HG03039 (cell line): ENCODE results near the gene PKIB.
"Not testable (repeated sequence)": the region's sequence is repeated elsewhere in the genome, so short reads cannot be mapped to it uniquely, and the experiment has no call there.

Experiments
- ATAC-seq: cut with Tn5 transposase; IDR thresholded peaks from one replicate; pipeline ENCODE4 v1.9.1; 2021; ENCODE audit warnings: mild to moderate bottlenecking, moderate library complexity; ENCODE audit not compliant: unreplicated experiment

Gene PKIB

DNA sequence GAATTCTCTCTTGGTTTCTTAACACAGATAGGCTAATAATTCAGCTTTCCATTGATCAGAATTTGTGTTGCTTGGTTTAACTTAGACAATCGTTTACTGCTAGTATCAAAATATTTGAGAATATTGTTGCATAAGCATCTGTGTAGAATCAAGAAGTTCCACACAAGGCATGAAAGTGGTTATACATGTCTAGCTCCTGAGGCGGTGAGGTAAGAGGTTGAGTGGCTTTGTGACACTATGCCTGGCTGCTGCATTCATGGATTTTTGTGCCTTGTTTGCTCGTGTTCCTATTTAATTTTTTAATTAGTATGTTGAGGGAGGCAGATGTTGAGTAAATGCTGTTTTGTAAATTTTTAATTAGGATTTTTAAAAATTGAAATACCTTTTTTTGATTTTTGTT, 10.2 kb downstream of the PKIB start:
- no peak for ATAC-seq

DNA sequence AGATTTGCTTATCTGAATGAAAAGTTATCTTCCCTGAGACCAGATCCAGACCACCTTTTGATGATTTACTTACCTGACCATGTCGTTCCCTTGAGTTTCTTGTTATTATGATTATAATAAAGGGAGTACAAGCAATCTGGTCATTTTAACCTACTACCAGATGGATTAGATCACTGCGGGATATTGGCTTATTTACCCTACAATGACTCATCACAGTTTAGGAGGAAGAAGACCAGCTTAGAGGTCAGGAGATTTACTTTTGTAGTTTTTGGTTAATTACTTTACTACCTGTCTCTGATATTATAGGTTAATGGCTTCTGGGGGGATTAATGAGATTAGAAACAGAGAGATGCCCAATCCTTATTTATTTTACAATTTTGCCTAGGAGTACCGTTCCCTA, 10.7 kb downstream of the PKIB start:
- ATAC-seq = no peak

DNA sequence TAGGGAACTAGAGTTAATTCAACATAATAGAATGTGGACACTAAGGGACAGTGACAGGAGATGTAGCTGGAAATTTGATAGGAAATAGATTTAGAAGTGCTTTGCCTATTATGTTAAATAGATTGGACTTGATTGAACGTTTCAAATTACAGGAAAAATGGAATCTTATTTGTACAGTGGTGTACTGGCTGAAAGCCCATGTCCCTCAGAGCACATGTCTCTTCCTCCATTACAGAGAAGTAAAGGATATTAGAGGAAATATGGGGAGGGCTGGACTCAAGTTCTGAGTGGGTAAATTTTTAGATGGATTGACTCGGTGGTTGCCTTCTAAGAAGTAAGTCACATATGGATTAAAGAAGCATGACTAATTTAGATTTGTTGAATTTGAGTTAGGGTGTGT, 11.4 kb downstream of the PKIB start:
- no peak for ATAC-seq

DNA sequence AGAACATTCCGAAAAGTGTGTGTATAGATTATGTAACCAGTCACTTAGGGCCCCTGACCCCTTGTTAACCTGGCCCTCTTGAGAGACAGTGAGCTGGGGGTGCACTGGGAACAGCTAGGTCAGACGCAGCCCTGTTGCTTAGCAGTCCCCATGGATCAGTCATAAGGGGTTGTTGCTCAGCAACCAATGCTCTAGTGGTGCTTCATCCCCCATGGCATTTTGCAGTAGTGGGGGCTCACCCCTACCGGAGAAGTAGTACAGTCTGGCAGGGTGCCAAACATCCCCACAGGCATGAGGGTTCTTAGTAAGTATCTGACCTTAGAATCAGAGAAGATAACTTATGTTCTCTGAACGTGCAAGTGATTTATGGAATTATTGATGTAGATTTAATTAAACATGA, 12.3 kb downstream of the PKIB start:
- ATAC-seq = no peak

DNA sequence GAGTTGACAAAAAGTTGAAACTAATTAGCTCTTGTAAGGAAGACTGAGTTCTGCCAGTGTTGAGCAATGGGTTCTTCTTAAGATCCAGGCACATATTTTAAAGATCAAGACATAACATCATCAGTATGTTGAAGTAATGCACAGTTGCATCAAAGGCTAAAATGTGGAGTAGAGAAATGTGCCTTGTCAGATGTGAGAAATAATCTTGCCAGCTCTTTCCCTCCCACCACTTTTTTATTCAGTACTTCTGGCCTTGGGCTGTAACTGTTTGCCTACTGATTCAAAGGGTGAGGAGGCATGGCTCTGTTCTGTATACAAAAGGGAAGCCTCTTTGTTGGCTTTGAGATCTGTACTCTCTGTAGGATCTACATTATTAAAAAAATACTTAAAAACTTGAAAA, 13.1 kb downstream of the PKIB start:
- ATAC-seq = no peak

DNA sequence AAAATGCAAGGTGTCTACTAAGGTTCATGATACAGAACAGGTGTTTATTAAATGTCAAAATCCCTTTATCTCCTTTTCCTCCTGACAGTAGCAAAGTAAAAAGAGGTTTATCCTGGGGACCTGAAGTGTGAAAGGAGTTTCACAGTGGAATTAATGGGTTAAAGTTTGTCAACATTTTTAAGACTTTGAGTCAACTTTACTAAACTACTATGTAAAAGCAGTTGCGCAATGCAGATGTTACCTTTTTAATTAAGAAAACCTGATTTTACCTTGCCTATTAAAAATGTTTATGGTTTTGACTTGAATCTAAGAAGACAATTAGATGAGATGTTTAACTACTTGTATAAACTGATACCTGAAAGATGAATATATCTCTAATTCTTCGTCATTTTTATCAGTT, 14.6 kb downstream of the PKIB start:
- no peak for ATAC-seq

DNA sequence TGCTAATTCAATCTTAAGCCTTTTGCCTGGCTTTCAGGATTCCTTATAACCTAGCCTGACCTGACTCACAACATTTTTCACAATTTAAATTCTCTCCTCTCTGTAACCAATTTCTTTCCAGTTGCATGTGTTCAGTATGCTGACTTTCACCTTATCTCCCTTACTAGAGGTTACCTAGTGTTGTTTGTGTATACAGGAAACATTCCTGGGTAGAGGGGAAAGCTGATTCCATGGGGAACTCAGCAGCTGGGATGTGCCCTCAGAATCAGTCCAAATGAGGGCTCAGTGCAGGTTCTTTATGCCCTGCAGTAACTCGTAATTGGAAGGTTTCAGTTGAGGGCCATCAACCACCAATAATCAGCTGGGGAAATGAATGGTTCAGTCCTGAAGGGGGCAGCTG, 18.5 kb downstream of the PKIB start:
- no peak for ATAC-seq

DNA sequence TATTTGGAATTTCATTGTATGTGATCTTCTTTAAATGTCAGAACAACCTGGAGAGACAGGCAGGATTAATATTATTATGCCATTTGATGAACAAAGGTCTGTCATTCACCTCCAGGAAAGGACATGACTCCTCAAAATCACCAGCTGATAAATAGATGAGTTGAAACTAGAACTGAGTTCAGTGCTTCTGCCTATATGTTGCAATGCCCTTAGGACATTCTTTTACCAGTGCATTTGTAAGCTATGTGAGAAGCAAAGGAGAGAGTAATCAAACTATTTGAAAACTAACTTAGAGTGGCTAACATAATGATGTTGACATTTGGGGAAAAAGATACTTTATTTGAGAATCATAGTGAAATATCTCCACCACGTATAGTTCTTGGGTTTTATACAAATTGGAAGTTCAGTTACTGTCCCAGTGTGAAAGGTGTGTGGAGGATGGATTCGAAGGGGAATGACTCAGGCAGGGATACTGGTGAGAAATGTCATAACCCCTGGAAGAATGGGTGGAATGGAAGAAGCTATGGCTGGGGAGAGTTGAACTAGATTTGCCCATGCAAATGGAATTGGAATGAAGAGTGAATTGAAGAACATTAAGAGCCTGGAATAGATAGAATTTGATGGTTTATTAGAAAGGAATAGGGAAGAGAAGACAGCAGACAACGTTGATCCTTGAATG, 21.5 kb downstream of the PKIB start:
- ATAC-seq = no peak

DNA sequence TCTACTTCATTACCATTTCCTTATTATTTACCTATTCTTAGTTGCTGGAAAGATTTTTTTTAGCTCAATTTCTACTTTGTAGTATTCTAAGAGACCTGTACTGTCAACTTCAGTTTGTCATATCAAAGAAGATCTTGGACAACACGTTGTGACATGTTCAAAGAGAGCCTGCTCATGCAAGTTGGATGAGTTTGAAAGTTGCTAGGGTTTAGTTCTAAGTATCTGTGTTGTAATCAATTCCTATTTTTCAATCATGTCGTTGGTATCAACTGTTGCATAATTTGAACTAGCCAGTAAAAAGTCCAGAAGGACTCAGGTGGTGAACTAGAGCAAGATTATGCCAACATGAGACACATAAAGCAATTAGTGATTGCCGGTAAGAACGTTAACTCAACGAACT, 30.2 kb downstream of the PKIB start:
- no peak for ATAC-seq

DNA sequence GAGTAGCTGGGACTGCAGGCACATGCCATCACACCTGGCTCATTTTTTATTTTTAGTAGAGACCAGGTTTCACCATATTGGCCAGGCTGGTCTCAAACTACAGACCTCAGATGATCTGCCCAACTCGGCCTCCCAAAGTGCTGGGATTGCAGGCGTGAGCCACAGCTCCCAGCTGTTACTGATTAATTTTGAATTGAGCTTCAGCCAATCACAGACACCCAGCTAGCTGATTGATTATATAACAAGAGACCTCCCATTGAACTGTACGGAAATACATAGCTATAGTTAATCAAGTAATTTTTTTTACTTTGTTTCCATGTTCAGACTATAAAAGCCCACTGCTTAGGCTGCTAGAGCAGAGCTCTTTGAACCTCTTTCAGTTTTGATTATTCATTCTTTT, 31.6 kb downstream of the PKIB start:
- no peak for ATAC-seq

DNA sequence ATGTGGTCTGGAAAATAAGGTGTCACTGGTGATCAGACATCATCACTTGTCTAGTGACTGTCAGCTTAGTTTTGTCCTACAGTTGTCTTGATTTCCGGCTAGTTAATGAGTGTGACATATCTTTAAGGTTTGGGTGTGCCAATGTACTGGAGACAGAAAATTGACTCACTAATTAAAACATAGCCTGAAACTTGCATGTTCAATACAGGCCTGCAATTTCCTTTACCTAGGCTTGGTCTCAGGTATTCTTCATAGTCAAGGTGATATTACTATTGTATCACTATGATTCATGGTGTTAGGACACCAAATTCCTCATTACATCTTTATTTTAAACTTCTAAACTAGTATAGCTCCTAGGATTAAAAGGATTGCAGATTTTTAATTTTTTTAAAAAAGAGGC, 32.4 kb downstream of the PKIB start:
- not testable (repeated sequence) for ATAC-seq

DNA sequence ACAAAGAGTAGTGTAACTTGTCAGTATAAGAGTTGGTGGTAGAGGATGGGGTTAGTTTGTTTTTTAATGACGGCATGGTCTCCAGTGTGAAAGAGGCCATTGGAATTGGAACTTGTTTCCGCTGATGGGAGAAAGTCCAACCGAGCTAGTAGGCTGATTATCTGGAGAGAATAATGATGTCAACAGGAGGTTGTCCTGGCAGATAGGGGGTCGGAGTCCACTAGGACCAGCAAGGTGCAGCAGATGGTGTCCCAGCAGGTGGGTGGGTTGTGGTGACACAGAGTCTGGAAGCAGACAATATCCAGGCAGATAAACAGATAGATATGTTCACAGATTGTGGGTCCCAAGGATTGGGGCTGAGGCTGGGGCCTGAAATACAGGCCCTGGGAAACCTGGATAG, 35.1 kb downstream of the PKIB start:
- ATAC-seq = no peak

DNA sequence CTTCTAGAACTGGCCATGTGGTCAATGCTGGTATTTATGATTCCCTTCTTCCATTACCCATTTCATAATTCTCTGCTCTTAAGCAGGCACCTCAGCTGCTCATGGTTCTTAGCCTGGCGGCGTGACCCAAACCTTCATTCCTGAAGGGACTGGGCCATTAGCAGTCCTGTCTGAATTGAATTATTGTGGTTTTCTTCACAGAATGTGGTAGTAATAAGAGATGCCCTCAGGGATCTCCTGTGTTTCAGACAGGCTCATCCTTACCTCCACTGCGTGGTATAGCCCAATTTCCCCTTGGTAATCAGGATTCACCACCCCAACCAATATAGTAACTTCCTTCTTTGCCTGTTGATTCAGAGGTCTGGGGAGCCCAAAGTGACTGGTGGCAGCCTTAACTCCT, 37.6 kb downstream of the PKIB start:
- ATAC-seq = no peak

DNA sequence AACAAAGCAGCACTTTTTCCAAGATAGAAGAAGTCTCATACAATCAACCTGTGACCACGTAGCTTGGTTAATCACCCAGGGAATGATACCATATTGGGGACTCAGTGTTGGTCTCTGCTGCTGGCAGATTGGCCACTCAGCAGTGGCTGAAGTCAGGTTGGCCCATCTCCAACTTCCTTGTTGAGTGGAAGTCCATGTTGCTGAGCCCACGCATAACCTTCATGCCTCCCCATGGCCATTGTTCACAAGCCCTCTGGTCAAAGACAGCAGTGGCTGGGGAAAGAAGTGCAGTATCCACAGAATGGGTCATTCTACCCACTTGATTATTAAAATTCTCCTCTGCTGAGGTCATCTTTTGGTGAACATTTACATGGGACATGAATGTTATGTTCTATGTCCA, 38.5 kb downstream of the PKIB start:
- no peak for ATAC-seq

DNA sequence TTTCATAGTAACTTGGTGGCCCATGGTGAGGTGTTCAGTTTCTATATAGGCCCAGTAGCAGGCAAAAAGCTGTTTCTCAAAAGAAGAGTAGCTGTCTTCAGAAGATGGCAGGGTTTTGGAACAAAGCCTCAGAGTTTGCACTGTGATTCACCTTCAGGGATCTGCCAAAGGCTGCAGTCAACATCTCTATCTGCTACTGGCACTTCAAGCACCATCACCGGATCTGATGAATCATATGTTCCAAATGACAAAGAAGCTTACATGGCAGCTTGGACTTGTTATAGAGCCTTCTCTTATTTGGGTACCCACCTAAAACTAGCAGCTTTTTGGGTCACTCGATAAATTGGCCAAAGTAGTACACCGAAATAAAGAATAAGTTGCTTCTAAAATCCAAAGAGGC, 39.5 kb downstream of the PKIB start:
- no peak for ATAC-seq

DNA sequence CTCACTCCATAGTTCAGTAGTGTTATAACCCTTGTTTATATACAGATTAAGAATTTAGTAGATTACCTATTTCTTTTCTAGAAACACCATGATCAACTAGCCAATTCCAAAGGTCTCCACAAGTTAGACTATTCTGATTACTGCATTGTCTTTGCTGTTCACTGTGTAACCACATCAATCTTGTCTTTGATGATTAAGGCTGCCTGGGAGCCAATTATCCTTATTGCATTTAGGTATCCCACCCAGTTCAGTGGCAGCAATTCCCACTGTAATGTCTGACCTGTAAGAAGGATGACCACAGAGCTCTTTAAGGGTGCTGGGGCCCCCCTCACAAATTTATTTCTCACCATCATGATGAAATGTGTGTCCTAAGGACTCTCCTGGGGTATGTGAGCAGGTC, 40.2 kb downstream of the PKIB start:
- ATAC-seq = no peak

DNA sequence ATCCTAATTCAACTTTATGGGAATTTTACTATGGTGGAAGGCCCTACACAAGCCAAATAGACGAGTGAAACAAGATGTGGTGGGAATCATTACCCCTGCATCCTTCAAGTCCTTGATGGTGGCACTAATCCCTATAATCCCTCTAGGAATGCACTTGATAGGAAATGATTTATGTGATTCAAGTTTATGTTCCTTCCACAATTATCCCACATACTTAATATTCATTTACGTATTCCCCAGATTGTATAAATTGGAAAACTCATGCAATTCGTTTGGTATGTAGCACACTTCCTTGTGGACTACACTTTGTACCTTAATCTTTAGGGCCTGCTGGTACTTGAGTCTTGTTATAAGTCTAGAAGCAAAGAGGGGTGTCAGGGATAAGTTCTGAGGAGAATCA, 40.8 kb downstream of the PKIB start:
- ATAC-seq = no peak

DNA sequence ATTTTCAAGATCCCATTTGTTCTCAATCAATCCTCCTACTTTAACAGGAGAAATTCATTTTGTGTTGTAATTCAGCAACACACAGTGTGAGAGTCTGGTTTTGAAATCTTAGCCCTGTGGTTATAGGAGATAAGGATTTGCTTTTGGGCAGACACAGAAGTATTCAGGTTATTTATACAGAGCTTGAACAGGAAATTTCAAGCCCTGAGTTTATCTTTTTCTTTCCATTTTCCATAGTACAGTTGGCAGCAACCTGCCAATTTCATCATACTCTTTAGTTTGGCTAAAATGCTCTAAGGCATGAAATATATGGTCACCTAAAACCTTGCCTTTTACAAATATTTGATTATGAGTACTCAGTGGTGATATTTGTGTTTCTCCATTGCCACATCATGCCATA, 41.4 kb downstream of the PKIB start:
- no peak for ATAC-seq

DNA sequence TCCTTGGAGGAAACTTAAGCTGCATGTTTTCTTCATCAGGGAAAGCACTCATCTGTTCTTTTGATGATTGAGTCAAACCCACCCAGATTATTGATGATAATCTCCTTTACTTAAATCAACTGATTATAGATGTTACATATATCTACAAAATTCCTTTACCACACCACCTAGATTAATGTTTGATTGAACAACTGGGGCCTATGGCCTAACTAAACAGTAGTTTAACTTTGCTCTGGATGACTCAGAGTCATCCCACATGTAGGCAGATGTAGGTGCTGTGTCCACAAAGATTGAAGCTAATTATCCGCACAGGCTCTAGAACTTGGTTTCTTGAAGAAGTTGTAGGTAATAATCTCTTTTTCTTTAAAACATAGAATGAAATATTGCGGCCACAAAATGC, 42.2 kb downstream of the PKIB start:
- no peak for ATAC-seq

DNA sequence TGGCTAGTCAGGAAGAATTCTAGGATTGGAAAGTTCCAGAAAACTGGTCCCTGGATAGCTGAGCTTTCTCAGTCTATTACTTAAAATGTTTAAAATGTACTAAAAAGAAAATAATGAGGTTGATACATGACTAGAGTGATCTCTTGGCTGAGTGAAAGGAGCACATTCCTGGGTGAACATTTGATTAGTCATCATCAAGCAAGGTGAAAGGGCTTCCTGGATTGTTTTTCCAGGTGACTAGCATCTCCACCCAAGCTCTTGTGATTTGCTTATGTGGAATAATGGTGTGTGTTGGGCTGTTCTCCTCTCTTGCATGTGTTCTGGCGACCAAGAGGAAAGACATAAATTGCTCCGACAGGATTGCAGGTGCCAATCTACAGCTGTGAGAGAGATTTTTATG, 42.9 kb downstream of the PKIB start:
- no peak for ATAC-seq

DNA sequence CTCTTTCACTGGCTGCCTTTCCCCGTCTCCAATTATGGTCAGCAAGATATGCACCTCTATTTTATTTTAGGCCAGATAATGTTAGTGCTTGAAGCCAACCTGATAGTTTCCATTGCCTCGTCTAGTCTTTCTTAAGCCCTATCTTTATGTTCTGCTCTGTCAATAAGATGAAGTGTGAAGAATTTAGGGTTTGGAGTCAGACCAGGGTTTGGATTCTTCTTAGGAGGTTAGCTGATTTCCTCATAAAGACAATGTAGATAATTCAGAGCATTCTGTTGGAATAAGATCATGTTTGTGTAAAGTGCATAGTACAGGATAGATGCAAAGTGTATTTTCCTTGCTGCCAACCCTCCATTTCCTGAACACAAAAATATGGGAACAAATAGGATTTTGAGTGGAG, 43.8 kb downstream of the PKIB start:
- ATAC-seq = no peak

DNA sequence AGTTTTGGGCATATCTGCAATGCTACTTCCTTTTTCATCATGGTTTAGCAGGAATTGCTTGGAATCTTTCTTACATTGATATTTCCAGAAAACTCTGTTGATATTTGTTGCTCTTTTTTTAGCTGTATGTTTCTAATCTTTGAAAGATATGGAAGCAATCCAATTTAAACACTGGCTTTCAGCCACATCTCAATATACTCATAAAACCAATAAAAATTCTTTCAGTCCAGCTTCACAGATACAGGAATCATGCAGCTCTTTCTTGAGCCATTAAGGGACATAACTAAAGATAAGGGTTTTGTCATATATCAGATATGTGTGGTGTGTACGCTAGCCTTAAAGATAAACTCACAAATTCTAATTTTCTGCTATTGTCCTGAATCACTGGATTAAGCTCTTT, 47.4 kb downstream of the PKIB start:
- no peak for ATAC-seq

DNA sequence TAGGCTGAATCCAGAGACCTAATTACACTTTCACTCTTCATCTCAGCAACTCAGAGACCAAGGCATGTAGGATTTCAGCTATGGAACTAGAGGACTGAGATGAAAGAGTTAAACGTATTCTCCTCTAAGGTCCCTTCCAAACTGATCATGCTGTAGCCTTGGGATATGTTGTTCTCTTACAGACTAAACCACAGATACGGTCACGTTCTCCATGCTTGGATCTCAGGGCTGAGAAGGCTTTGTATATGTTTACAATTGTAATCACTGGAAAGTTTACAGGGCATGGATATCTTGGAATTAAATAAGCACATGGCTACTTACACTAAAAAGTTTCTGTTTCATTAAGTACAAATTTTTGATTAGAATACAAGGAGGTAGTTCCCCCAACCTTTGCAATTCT, 50.1 kb downstream of the PKIB start:
- ATAC-seq = no peak

DNA sequence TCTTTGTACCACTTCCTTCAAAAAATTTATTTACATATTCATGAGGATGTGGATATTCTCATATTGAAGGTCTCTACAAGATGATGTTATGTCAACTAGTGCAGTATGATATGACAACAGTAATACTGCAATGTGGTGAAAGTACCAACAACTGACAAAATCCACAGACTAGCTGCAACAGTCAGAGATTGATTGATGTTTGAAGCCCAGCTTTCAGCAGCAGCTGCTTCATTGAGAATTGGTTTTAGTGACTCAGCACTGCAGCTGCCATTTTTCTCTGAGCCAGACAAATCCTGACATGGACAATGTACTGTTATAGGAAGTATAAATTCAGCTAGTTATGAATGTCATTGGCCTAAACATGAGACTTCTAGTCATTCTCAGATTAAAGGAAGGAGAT, 53.8 kb downstream of the PKIB start:
- ATAC-seq = no peak
